ENCODE data around the gene IL23R.

- no peak for TF ChIP-seq REST (IDR thresholded peaks at IDR 0.05; ENCODE audit: insufficient read depth in 1 of 2, low read depth in 2 of 2, low read length in 2 of 2)
- no peak for TF ChIP-seq SIN3A (IDR thresholded peaks at IDR 0.05; ENCODE audit: borderline replicate concordance, insufficient read depth, low read length)
- TF ChIP-seq POLR2AphosphoS5 (IDR thresholded peaks at IDR 0.05; ENCODE audit: low read depth, low read length): no peak
Measured at GRCh38 chr1:67146101-67146500, 20.2 kb upstream of the IL23R start.
